K562 (cell line): Measurements from ENCODE around the gene PUDP. TPM values are rescaled to one million over a fixed set of nuclear protein-coding genes. Genes with fewer than 3 reads are reported as not detected.

Experiments used
- ATAC-seq: fragments of 200-7000 bp; cut with Tn5 transposase; 3 replicates; pipeline ENCODE4 v1.9.1; 2020; ENCODE audit warnings: moderate library complexity
- BruUV-seq: library from RNA; stranded (reverse); fragments of 400-500 nt; replicated peaks from 2 replicates; lab custom pipeline; 2021; lab: Mats Ljungman, UMichigan
- CTCF ChIA-PET: fragments of 300-600 bp; formaldehyde crosslinking; extraction: SDS; loops from one replicate; lab custom pipeline; 2021; ENCODE audit warnings: low intra/inter-chr PET ratio; lab: Yijun Ruan, JAX
- POLR2A ChIA-PET: fragments of 300-600, 350-650 bp; sonication (Branson Sonifier 250); formaldehyde crosslinking; extraction: SDS; loops from one replicate; lab custom pipeline; 2021; ENCODE audit warnings: antibody characterized with exemption, inconsistent platforms; lab: Yijun Ruan, JAX
- DNase-seq, 4 experiments: peaks; one replicate each; pipeline versions ENCODE4 v3.0.0 to v3.0.0-alpha.2; 2011 to 2018; ENCODE audit warnings: low spot score in 3 of 4, mixed read lengths in 3 of 4; ENCODE audit errors: extremely low read depth in 1 of 4
- FAIRE-seq: peaks from 2 replicates; lab custom pipeline; 2011; peaks lifted over from hg19 to GRCh38; lab: Jason Lieb, UNC
- H2AFZ ChIP-seq: 2 replicates; pipeline ENCODE4 v1.6.0; 2011; ENCODE audit warnings: low read depth, low read length, control low read depth, inconsistent platforms
- H3K27ac ChIP-seq: fragments of 200-600 bp; 3 replicates; pipeline ENCODE4 v1.8.0; 2011; ENCODE audit warnings: low read depth, mild to moderate bottlenecking, control low read depth, inconsistent platforms, low read length, moderate library complexity, mixed read lengths; ENCODE audit errors: extremely low read depth
- H3K27me3 ChIP-seq, 2 experiments: fragments of 300-600 bp in 1 of 2; 2 replicates in 1 of 2; 3 replicates in 1 of 2; pipeline versions ENCODE4 v1.6.0 to v1.8.0; 2011; ENCODE audit warnings: inconsistent platforms in 2 of 2, low read length in 2 of 2, mild to moderate bottlenecking in 1 of 2, mixed read lengths in 1 of 2, moderate library complexity in 1 of 2; ENCODE audit not compliant: control insufficient read depth in 2 of 2, insufficient read depth in 2 of 2
- H3K36me3 ChIP-seq: fragments of 300-600 bp; 3 replicates; pipeline ENCODE4 v1.8.0; 2011; ENCODE audit warnings: mild to moderate bottlenecking, low read length, inconsistent platforms; ENCODE audit not compliant: control insufficient read depth, insufficient read depth
- H3K4me1 ChIP-seq, 2 experiments: fragments of 200-600 bp in 1 of 2; replicated peaks in 1 of 2; 2 replicates in 1 of 2; 3 replicates in 1 of 2; pipeline versions ENCODE4 v1.5.1 to v1.8.0; 2011; ENCODE audit warnings: inconsistent platforms in 2 of 2, low read length in 2 of 2, mild to moderate bottlenecking in 1 of 2, mixed read lengths in 1 of 2, moderate library complexity in 1 of 2; ENCODE audit not compliant: control insufficient read depth in 2 of 2, insufficient read depth in 2 of 2
- H3K4me2 ChIP-seq: 2 replicates; pipeline ENCODE4 v1.6.1; 2011; ENCODE audit warnings: low read length, control low read depth, inconsistent platforms, mixed read lengths; ENCODE audit not compliant: insufficient read depth
- H3K4me3 ChIP-seq: fragments of 200-600 bp; sonication (generic), shearing (Covaris generic); 2 replicates; pipeline ENCODE4 v1.5.1; 2016; ENCODE audit warnings: control low read depth, inconsistent platforms
- H3K79me2 ChIP-seq: fragments of 200-600 bp; 3 replicates; pipeline ENCODE4 v1.8.0; 2011; ENCODE audit warnings: low read length, inconsistent platforms; ENCODE audit not compliant: control insufficient read depth, insufficient read depth
- H3K9ac ChIP-seq, 2 experiments: 2 replicates each; pipeline versions ENCODE4 v1.6.0 to v1.6.1; 2011; ENCODE audit warnings: low read depth in 2 of 2, low read length in 2 of 2, control low read depth in 1 of 2, inconsistent platforms in 1 of 2, mild to moderate bottlenecking in 1 of 2, mixed read lengths in 1 of 2; ENCODE audit not compliant: insufficient read depth in 1 of 2
- H3K9me1 ChIP-seq: one replicate; pipeline ENCODE4 v1.6.0; 2011; ENCODE audit warnings: inconsistent platforms, mild to moderate bottlenecking, low read length, moderate library complexity; ENCODE audit not compliant: control insufficient read depth, insufficient read depth
- H3K9me3 ChIP-seq: replicated peaks from 2 replicates; pipeline ENCODE4 v1.5.1; 2011; ENCODE audit warnings: low read depth, low read length, inconsistent platforms; ENCODE audit not compliant: control insufficient read depth, insufficient read depth
- H4K20me1 ChIP-seq: replicated peaks from 2 replicates; pipeline ENCODE4 v1.6.1; 2011; ENCODE audit warnings: low read length, inconsistent platforms, mixed read lengths; ENCODE audit not compliant: control insufficient read depth, insufficient read depth
- HEY1 ChIP-seq: fragments of 250-450 bp; sonication (Bioruptor Pico); IDR thresholded peaks from 2 replicates; pipeline ENCODE4 v1.5.0; 2020; ENCODE audit warnings: mild to moderate bottlenecking, moderate library complexity, borderline replicate concordance
- KLF10 ChIP-seq: fragments of 250-450 bp; sonication (Bioruptor Pico); IDR thresholded peaks from 2 replicates; pipeline ENCODE4 v1.6.1; 2021; ENCODE audit warnings: matching md5 sums
- KLF6 ChIP-seq: fragments of 250-450 bp; sonication (Bioruptor Pico); IDR thresholded peaks from 2 replicates; pipeline ENCODE4 v1.4.0; 2020; ENCODE audit warnings: mild to moderate bottlenecking, moderate library complexity, borderline replicate concordance
- SREBF1 ChIP-seq: fragments of 150-350 bp; IDR thresholded peaks from 2 replicates; pipeline ENCODE4 v1.6.1; 2014; ENCODE audit warnings: antibody characterized with exemption, low read depth, low read length, borderline replicate concordance
- TCF7L2 ChIP-seq: fragments of 150-350 bp; IDR thresholded peaks from 2 replicates; pipeline ENCODE4 v1.6.1; 2016; ENCODE audit warnings: low read depth, mild to moderate bottlenecking, low read length, moderate library complexity
- U2AF1 ChIP-seq: fragments of 200-400 bp; formaldehyde crosslinking; optimal IDR thresholded peaks from 2 replicates; pipeline ENCODE3; 2017; ENCODE audit warnings: mild to moderate bottlenecking, low read depth, low read length, moderate library complexity
- XRCC3 ChIP-seq: fragments of 450-650 bp; IDR thresholded peaks from 2 replicates; pipeline ENCODE4 v1.6.1; 2017; ENCODE audit warnings: mild to moderate bottlenecking, moderate library complexity
- WGBS: fragments of 100-300 bp; shearing (Covaris generic); methylation state at CpG from one replicate; pipeline ENCODE4 v1.1.6; 2016; ENCODE audit warnings: low coverage, mixed read lengths; ENCODE audit not compliant: insufficient coverage; ENCODE audit errors: missing lambda C conversion rate; 5-methylcytosine and 5-hydroxymethylcytosine counted together
- in situ Hi-C: fragments of 300-500 bp; cut with MboI; formaldehyde crosslinking; loops from 4 replicates; pipeline ENCODE4 v1.15.0; 2018; ENCODE audit warnings: inconsistent platforms, mixed read lengths
- intact Hi-C: fragments of 100-400 bp; cut with micrococcal nuclease; formaldehyde crosslinking; loops from 2 replicates; pipeline ENCODE4 v1.14.2; 2022
- polyA plus RNA-seq, 8 experiments: library from polyadenylated mRNA; depleted of rRNA in 4 of 8; stranded (reverse) in 5 of 8; unstranded in 3 of 8; fragments of >200 nt; fragmentation: Nextera tagmentation in 2 of 8; fragmentation: Illumina TruSeq in 1 of 8; extraction: Ambion mirVana in 2 of 8; extraction: Trizol in 1 of 8; gene quantifications; 2 replicates each; pipeline versions ENCODE4 v1.2.1 to v1.2.3, GENCODE V29; 2011 to 2014; ENCODE audit warnings: inconsistent platforms in 1 of 8, missing spikeins in 1 of 8
- total RNA-seq, 7 experiments: library from RNA; depleted of rRNA in 6 of 7; stranded (reverse); fragments of >200 nt in 6 of 7; fragmentation: Illumina TruSeq in 2 of 7; extraction: Trizol in 2 of 7; gene quantifications; 2 replicates each; pipeline versions ENCODE4 v1.2.1 to v1.2.3, GENCODE V29; 2011 to 2021; ENCODE audit warnings: low replicate concordance in 1 of 7
- TF ChIP-seq, protein P1 (sequence below): IDR thresholded peaks from 2 replicates; pipeline ENCODE4 v1.6.1; 2012; ENCODE audit warnings: low read depth, low read length, improper control_type of control experiment, borderline replicate concordance
- TF ChIP-seq, protein P2 (sequence below), 2 experiments: fragments of 450-650 bp in 1 of 2; sonication (generic) in 1 of 2; formaldehyde crosslinking in 1 of 2; IDR thresholded peaks; 2 replicates each; pipeline versions ENCODE4 v1.7.1 to v1.9.0; 2016 to 2022; ENCODE audit warnings: inconsistent platforms in 1 of 2, mild to moderate bottlenecking in 1 of 2, missing genetic modification reagents in 1 of 2

The PUDP gene
- total and polyA plus RNA-seq, 9 of the 15 experiments (the other 6 are each of a cell fraction or from before 2014, with no cell fraction given), result 13.6 to 63.0 (median 29.2) TPM

- TF ChIP-seq, protein P1, sequence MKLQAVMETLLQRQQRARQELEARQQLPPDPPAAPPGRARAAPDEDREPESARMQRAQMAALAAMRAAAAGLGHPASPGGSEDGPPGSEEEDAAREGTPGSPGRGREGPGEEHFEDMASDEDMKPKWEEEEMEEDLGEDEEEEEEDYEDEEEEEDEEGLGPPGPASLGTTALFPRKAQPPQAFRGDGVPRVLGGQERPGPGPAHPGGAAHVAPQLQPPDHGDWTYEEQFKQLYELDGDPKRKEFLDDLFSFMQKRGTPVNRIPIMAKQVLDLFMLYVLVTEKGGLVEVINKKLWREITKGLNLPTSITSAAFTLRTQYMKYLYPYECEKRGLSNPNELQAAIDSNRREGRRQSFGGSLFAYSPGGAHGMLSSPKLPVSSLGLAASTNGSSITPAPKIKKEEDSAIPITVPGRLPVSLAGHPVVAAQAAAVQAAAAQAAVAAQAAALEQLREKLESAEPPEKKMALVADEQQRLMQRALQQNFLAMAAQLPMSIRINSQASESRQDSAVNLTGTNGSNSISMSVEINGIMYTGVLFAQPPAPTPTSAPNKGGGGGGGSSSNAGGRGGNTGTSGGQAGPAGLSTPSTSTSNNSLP, result no peak
- TF ChIP-seq HEY1, result no peak
- no peak for TF ChIP-seq XRCC3
Measured at GRCh38 chrX:7106649-7107048, 41.3 kb downstream of the PUDP start (continued).

DNA sequence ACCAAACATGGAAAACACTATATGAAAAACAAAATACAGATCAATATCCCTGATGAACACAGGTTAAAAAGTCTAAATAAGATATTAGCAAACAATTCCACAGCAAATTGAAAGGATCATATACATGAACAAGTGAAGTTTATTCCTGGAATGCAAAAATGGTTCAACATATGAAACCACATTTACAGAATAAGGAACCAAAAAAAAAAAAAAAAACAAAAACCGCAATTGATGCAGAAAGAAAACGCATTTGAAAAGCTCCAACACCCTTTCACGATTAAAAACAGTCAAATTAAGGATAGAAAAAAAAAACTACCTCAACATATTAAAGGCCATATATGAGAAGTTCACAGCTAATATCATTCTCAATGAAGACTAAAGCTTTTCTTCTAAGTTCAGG, 45.8 kb downstream of the PUDP start:
- no peak overlapping the region for H3K4me2 ChIP-seq
- H2AFZ ChIP-seq, result no peak overlapping the region
- no peaks in the 10 kb centered on the region for H3K27me3 ChIP-seq
- ATAC-seq, result no peak
- no peaks in the 10 kb centered on the region for H3K9me1 ChIP-seq
- DNase-seq, result no peak
- H3K9ac ChIP-seq, result no peak overlapping the region
- no TSS peak for BruUV-seq
- H3K4me3 ChIP-seq, result no peak overlapping the region
- no peaks in the 10 kb centered on the region for H3K4me1 ChIP-seq
- no peaks in the 10 kb centered on the region for H4K20me1 ChIP-seq
- intact Hi-C loops, result no loop called here
- H3K9me3 ChIP-seq, result no peaks in the 10 kb centered on the region
- WGBS, result no CpG with 5 or more reads among the region's 3 CpGs
- no peak for FAIRE-seq
- ChIA-PET POLR2A (no interaction called here), CTCF (no interaction called here)
- peaks cover 10% of the 10 kb centered on the region; the same call in 2 of the 3 replicates for H3K79me2 ChIP-seq
- no peak overlapping the region for H3K27ac ChIP-seq
- in situ Hi-C loops, result no loop called here
- H3K36me3 ChIP-seq, result peaks cover 28% of the 10 kb centered on the region; the same call in 2 of the 3 replicates
- no peak for TF ChIP-seq U2AF1
- no peak for TF ChIP-seq TCF7L2
- TF ChIP-seq, protein P2, sequence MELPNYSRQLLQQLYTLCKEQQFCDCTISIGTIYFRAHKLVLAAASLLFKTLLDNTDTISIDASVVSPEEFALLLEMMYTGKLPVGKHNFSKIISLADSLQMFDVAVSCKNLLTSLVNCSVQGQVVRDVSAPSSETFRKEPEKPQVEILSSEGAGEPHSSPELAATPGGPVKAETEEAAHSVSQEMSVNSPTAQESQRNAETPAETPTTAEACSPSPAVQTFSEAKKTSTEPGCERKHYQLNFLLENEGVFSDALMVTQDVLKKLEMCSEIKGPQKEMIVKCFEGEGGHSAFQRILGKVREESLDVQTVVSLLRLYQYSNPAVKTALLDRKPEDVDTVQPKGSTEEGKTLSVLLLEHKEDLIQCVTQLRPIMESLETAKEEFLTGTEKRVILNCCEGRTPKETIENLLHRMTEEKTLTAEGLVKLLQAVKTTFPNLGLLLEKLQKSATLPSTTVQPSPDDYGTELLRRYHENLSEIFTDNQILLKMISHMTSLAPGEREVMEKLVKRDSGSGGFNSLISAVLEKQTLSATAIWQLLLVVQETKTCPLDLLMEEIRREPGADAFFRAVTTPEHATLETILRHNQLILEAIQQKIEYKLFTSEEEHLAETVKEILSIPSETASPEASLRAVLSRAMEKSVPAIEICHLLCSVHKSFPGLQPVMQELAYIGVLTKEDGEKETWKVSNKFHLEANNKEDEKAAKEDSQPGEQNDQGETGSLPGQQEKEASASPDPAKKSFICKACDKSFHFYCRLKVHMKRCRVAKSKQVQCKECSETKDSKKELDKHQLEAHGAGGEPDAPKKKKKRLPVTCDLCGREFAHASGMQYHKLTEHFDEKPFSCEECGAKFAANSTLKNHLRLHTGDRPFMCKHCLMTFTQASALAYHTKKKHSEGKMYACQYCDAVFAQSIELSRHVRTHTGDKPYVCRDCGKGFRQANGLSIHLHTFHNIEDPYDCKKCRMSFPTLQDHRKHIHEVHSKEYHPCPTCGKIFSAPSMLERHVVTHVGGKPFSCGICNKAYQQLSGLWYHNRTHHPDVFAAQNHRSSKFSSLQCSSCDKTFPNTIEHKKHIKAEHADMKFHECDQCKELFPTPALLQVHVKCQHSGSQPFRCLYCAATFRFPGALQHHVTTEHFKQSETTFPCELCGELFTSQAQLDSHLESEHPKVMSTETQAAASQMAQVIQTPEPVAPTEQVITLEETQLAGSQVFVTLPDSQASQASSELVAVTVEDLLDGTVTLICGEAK (IDR thresholded peaks at IDR 0.05), result no peak
- TF ChIP-seq, protein P2 (CRISPR knock-in tag; IDR thresholded peaks at IDR 0.05), result no peak
- TF ChIP-seq SREBF1, result no peak
- TF ChIP-seq KLF10 (CRISPR knock-in tag), result no peak
- no peak for TF ChIP-seq KLF6 (CRISPR knock-in tag)
